Measurements from ENCODE around the gene LAMA3.
A peak's percentile ranks its signal among the peaks of the same experiment; 100 is the strongest.
"Not testable (repeated sequence)": the region's sequence is repeated elsewhere in the genome, so short reads cannot be mapped to it uniquely, and the experiment has no call there.

The LAMA3 gene

GRCh38 chr18:23703987-23704384 lies 14.7 kb downstream of the LAMA3 start:
- no peak for DNase-seq (ENCODE audit: low spot score)

- DNase-seq (ENCODE audit: low spot score) = no peak
Observed at GRCh38 chr18:23704806-23705205, 15.6 kb downstream of the LAMA3 start.

DNA sequence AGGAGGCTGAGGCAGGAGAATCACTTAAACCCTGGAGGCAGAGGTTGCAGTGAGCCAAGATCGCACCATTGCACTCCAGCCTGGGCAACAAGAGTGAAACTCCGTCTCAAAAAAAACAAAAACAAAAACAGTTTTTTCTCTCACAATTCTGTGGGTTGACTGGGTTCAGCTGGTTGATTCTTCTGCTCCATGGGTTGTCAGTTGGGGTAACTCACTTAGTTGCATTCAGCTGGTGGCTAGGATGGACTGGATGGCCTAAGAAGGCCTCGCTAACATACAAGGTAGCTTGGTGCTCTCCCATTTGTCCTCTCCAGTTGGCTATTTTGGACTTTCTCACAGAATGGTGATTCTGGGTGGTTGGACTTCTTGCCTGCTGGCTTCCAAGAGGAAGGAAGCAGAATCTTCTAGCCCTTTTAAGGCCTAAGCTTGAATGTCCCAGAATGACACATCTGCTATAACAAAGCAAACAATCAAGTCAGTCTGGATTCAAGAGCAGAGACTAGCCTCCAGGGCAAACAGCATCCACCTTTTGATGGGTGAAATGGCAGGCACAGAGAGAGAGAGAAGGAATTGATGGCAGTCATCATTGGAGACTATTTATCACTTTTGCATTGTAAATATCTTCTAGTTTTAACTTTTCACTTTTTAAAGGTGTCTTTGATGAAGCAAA lies 17.9 kb downstream of the LAMA3 start:
- no peak for DNase-seq (ENCODE audit: low spot score)

DNA sequence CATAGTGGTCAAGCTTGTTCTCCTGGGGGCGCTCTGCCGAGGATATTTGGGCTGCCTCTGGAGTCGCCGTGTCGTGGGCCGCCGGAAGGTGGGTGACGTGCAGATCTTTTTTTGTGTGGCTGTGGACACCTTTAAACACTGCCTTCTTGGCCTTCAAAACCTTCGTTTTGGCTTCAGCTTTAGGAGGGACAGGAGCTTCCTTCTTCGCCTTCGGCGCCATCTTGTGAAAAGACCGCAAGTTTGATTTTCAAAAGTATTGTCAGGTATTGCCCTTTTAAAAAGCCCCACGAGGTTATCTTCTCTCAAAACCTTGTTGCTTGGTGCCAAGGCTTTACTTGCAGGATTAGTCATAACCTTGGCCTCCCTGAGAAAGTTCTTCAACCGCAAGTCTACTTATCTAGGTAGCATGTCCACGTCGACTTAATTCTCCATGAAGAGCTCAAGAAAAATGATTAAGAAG lies 20.8 kb downstream of the LAMA3 start:
- no peak for DNase-seq (ENCODE audit: low spot score)

- DNase-seq (ENCODE audit: low spot score) = no peak
Observed at GRCh38 chr18:23710946-23711345, 21.7 kb downstream of the LAMA3 start.

DNA sequence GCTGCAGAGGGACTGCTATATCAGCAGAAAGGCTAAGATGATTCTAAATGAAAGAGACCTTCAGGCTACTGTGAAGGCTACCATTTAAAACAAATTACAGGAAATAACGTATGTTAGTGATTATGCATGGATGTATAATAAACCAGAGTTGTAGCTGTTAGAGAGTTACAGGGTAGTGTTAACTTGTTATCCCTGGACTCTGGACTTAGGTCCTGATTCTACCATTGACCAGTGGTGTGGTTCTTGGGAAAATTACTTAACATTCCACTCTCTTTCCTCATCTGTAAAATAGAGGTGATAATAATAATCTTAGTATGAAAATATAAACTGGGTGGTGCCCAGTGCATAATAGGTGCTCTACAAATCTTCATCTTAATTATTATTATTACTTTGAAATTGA lies 22.2 kb downstream of the LAMA3 start:
- DNase-seq (ENCODE audit: low spot score) = no peak

GRCh38 chr18:23712445-23712844 lies 23.2 kb downstream of the LAMA3 start:
- DNase-seq (ENCODE audit: low spot score) = no peak

GRCh38 chr18:23714576-23714975 lies 25.3 kb downstream of the LAMA3 start:
- no peak for DNase-seq (ENCODE audit: low spot score)

- DNase-seq (ENCODE audit: low spot score) = not testable (repeated sequence)
Observed at GRCh38 chr18:23716079-23716478, 26.8 kb downstream of the LAMA3 start.

GRCh38 chr18:23716516-23716915 lies 27.3 kb downstream of the LAMA3 start:
- DNase-seq (ENCODE audit: low spot score) = no peak

GRCh38 chr18:23716966-23717365 lies 27.7 kb downstream of the LAMA3 start:
- DNase-seq (ENCODE audit: low spot score) = no peak

DNA sequence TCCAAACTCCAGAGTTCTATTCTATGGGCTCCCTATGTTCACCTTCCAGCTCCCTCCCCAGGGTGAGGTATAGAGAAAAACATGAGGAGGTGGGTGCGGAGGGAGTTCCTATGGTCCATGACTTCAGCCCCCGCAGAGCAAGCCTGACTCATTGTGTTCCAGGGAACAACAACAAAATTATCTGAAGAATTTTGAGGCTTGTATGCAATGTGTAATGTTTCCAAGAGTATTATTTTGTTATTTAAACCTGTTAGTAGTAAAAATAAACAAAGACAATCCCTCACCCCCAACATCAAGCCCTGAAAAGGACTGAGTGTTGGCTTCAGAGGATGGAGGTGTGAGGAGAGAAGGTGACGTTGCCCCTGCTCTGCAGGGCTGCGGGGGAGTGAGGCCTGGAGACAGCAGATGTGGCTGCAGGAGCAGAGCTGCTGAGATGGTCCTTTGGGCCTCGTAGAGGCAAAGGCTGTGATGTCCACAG lies 29.0 kb downstream of the LAMA3 start:
- DNase-seq (ENCODE audit: low spot score) = no peak

DNA sequence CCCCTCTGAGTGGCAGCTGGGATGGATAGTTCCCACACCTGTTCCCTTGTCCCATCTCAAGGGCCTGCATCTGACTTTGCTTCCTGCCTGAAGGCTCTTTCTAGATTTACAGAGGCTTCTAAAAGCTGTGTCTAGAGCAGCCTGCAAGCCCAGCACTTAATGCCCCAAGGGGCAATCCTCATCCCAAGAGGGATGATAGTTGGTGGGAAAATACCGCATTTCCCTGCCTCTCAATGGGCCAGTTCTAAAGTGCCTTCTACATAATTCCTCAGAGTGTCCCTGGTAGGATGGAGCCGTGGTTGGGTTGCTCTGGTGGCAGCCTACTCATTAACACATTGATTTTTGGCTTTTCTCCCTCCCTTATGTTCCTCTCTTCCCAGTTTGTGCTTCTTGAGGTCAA lies 29.5 kb downstream of the LAMA3 start:
- no peak for DNase-seq (ENCODE audit: low spot score)

GRCh38 chr18:23719634-23720201 lies 30.5 kb downstream of the LAMA3 start:
- peak; percentile 41 for DNase-seq (ENCODE audit: low spot score)

GRCh38 chr18:23721696-23722480 lies 32.6 kb downstream of the LAMA3 start:
- DNase-seq (ENCODE audit: low spot score) = no peak

DNA sequence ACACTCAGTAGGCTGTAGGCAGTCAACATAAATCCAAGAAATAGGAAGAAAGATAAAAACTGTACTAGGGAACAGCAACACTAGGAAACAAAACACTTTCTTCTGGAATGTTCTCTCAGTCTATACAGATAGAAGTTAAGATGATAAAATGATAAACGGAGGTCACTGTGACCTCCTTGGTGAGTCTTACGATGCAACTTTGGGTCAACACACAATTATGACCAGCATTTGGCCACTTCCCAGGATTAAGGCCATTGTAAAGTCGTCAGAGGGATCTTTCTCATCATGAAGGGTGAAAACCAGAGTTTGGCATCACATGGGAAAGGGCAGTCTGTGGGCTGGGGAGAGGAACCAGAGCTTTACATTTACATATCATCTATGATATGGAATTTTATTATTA lies 33.4 kb downstream of the LAMA3 start:
- no peak for DNase-seq (ENCODE audit: low spot score)

GRCh38 chr18:23723121-23723520 lies 33.9 kb downstream of the LAMA3 start:
- DNase-seq (ENCODE audit: low spot score) = no peak

DNA sequence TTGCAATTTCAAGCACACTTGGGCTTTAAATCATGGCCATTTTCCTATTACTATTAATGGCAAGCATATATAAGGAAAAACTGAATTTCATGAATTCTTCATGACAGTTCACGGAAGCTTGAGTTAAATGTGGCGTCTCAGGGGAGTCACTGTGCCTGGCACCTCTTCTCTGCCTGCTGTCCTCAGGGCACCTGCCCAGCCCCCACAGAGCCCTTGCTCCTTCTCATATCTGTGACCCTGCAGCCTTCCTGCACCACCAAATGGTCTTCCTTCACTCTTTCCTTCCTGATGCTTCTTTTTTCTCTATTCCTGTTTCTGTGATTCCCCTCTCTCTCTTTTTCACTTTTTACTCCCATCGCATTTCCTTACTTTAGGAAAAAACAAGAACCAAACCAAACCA lies 35.4 kb downstream of the LAMA3 start:
- DNase-seq (ENCODE audit: low spot score) = no peak

DNA sequence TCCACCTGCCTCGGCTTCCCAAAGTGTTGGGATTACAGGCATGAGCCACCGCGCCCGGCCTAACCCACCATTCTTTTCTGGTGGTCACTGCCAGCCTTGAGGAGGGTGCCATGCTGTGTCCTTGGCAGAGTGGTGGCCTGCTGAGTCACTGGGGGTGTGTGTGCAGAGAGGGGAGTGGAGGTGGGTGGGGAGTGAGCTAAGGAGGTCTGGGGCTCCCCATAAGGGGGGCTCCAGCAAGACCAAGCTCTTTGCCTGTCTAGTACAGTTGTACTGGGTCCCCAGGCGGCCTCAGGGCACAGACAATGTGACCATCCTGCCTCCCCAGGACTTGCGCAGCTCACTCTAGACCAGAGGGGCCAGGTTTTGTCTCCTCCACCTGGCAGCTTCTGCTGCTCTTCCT lies 36.1 kb downstream of the LAMA3 start:
- no peak for DNase-seq (ENCODE audit: low spot score)

DNA sequence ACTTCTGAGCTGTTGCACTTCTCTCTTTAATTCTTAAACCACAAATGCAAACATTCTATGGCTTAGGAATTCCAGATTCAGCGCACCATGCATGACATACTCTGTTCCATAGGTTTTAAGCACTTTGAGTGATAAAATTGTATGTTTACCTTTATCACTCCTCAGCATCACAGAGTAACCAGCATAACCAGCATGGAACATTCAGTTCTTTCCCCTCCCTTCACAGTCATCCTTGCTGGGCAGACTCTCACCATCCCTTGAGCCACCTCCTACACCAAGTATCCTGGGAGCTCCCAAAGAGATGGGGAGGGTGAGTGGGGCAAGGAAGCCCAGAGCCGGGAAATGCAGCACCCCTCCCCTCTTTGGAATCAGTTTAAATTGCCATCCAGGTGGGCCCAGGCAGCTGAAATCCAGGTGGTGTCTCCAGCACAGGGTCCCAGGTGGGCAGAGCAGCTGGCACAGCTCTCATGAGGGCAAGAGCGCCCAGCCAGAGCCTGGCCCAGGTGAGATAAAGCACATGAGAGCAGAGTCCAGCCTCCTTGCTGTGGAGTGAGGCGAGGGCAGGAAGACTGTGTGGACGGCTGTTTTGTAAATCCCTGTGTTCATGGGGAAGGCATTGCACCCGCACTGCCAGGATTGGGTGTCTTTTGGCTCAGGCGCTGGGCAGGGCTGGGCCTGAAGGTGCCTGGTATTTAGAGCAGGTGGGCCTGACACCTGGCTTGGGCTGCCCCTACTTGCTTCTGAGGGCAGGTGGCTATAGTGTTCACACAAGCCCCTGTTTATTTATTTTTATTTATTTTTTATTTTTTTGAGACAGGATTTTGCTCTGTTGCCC lies 36.8 kb downstream of the LAMA3 start:
- DNase-seq (ENCODE audit: low spot score) = no peak

DNA sequence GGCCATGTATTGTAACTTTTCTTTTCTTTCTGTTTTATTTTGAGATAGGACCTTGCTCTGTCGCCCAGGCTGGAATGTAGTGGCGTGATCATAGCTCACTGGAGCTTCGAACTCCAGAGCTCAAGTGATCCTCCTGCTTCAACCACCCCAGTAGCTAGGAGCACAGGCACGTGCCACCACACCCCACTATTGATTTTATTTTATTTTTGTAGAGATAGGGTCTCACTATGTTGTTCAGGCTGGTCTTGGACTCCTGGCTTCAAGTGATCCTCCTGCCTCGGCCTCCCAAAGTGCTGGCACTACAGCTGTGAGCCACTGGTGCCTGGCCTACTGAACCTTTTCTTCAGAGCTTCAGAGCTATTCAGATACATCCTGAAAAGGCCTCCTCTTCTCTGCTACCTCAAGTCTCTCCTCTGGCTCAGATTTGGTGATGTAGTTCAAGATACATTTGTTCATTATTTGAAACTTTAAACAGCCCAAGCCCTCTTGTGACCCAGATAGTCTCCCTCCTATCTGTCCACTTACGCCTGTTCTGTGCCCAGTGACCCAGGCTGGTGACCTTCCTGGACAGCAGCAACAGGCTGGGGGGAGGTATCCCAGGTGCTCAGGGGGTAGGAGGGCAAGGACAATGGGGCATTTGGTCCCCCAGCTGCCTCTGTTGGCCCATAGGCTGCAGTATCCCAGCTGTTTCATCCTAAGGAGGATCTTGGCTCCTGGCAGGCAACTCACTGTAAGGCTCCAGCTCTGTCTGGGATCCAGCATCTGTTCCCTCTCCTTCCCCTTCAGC lies 38.6 kb downstream of the LAMA3 start:
- DNase-seq (ENCODE audit: low spot score) = no peak

Data from hematopoietic multipotent progenitor cell treated with erythropoietin and hydrocortisone succinate and interleukin-3 and kit ligand, for 15 days (in vitro differentiated cells).